ENCODE data around the gene ASTE1.

DNA sequence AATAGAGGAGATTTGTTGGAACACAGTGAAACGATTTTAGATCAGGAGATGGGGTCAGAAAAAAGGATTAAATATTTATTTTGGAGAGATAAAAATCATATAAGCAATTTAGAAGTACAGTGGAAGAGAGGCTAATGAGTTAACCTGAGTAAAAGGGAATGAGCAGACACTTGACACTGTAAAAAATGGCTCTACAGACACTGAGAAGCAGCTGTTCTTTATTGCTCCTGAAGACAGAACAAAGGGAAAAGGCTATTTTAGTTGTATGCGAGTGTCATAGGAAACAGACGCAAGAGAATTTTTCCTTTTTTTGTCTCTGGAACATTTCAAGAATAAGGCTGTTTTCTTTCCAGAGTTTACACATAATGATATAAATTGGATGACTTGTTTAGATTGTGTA, 34.3 kb downstream of the ASTE1 start:
- TF ChIP-seq TCF7L2 (IDR thresholded peaks at IDR 0.05; ENCODE audit: borderline replicate concordance, low read depth, low read length) = no peak
- no peak for TF ChIP-seq ZNF664 (tag by site-specific recombination; IDR thresholded peaks at IDR 0.05)
- TF ChIP-seq, protein P1, sequence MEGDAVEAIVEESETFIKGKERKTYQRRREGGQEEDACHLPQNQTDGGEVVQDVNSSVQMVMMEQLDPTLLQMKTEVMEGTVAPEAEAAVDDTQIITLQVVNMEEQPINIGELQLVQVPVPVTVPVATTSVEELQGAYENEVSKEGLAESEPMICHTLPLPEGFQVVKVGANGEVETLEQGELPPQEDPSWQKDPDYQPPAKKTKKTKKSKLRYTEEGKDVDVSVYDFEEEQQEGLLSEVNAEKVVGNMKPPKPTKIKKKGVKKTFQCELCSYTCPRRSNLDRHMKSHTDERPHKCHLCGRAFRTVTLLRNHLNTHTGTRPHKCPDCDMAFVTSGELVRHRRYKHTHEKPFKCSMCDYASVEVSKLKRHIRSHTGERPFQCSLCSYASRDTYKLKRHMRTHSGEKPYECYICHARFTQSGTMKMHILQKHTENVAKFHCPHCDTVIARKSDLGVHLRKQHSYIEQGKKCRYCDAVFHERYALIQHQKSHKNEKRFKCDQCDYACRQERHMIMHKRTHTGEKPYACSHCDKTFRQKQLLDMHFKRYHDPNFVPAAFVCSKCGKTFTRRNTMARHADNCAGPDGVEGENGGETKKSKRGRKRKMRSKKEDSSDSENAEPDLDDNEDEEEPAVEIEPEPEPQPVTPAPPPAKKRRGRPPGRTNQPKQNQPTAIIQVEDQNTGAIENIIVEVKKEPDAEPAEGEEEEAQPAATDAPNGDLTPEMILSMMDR (tag by site-specific recombination; IDR thresholded peaks at IDR 0.05) = no peak
- no peak for TF ChIP-seq ZNF549 (tag by site-specific recombination; IDR thresholded peaks at IDR 0.05)
- TF ChIP-seq, protein P2, sequence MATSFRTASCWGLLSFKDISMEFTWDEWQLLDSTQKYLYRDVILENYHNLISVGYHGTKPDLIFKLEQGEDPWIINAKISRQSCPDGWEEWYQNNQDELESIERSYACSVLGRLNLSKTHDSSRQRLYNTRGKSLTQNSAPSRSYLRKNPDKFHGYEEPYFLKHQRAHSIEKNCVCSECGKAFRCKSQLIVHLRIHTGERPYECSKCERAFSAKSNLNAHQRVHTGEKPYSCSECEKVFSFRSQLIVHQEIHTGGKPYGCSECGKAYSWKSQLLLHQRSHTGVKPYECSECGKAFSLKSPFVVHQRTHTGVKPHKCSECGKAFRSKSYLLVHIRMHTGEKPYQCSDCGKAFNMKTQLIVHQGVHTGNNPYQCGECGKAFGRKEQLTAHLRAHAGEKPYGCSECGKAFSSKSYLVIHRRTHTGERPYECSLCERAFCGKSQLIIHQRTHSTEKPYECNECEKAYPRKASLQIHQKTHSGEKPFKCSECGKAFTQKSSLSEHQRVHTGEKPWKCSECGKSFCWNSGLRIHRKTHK (tag by site-specific recombination; IDR thresholded peaks at IDR 0.05) = no peak
- no peak for TF ChIP-seq GFI1B (tag by site-specific recombination; IDR thresholded peaks at IDR 0.05)
- no peak for TF ChIP-seq ZNF157 (tag by site-specific recombination; IDR thresholded peaks at IDR 0.05)
